Astrocyte (in vitro differentiated cells and primary cell): ENCODE results near the gene TOMM70.

Source experiments
- CTCF ChIP-seq: IDR thresholded peaks from 2 replicates; pipeline ENCODE4 v1.5.1; 2011; ENCODE audit warnings: low read depth, mild to moderate bottlenecking, inconsistent platforms, low read length, moderate library complexity; ENCODE audit not compliant: insufficient read depth
- EZH2 ChIP-seq: IDR thresholded peaks from 2 replicates; pipeline ENCODE4 v1.6.1; 2012; ENCODE audit warnings: mild to moderate bottlenecking, low read length, inconsistent platforms; ENCODE audit not compliant: insufficient read depth

GRCh38 chr3:100413613-100414012, 12.7 kb upstream of the TOMM70 start:
- TF ChIP-seq CTCF (no peak), EZH2 (no peak)
